ENCODE measurements around the gene MUC2.

- TF ChIP-seq CTCF (IDR thresholded peaks at IDR 0.05 in 2 of 3, conservative IDR thresholded peaks at IDR 0.05 in 1 of 3; ENCODE audit: borderline replicate concordance in 1 of 3, insufficient read depth in 1 of 3, low read depth in 2 of 3, low read length in 2 of 3), result no peak
- no peak for TF ChIP-seq RAD21 (IDR thresholded peaks at IDR 0.05; ENCODE audit: low read depth)
- no peak for TF ChIP-seq POLR2AphosphoS5 (IDR thresholded peaks at IDR 0.05; ENCODE audit: low read depth, low read length)
- TF ChIP-seq TCF7L2 (IDR thresholded peaks at IDR 0.05; ENCODE audit: borderline replicate concordance, extremely low read depth, insufficient read depth, insufficient read length), result no peak
- TF ChIP-seq ZBTB33 (IDR thresholded peaks at IDR 0.05; ENCODE audit: extremely low read depth, insufficient replicate concordance, low read length), result no peak
- no peak for TF ChIP-seq POLR2A (IDR thresholded peaks at IDR 0.05; ENCODE audit: borderline replicate concordance, extremely low read depth, insufficient read depth, insufficient read length)
- no peak for TF ChIP-seq EZH2phosphoT487 (IDR thresholded peaks at IDR 0.05; ENCODE audit: borderline replicate concordance)
- TF ChIP-seq ZNF274 (IDR thresholded peaks at IDR 0.05; ENCODE audit: low read depth, low read length), result no peak
- no peak for TF ChIP-seq SRF (IDR thresholded peaks at IDR 0.05; ENCODE audit: low read depth)
- TF ChIP-seq JUND (IDR thresholded peaks at IDR 0.05), result no peak
- TF ChIP-seq FOSL1 (IDR thresholded peaks at IDR 0.05; ENCODE audit: low read depth), result no peak
- no peak for TF ChIP-seq SIN3A (IDR thresholded peaks at IDR 0.05; ENCODE audit: low read depth)
These were observed 40.7 kb upstream of the MUC2 start for GRCh38 chr11:1034001-1034400.
